Effector memory CD8-positive, alpha-beta T cell (primary cell): ENCODE measurements around the gene PDIA2.

ENCODE experiments used
- ATAC-seq: fragments of 150-1000 bp; cut with Tn5 transposase; replicated peaks from 2 replicates; pipeline ENCODE4 v1.10.0; 2021; ENCODE audit warnings: mild to moderate bottlenecking, moderate library complexity
- DNase-seq, 3 experiments: peaks; one replicate each; pipeline ENCODE4 v3.0.0; 2021
- H3K27ac Mint-ChIP-seq, 2 donors: one replicate each; pipeline ENCODE4 v1.8.0; 2022; ENCODE audit warnings: mild to moderate bottlenecking in 2 of 2, mixed read lengths in 2 of 2, moderate library complexity in 2 of 2
- H3K27me3 Mint-ChIP-seq, 2 donors: one replicate each; pipeline ENCODE4 v1.8.0; 2022; ENCODE audit warnings: mixed read lengths in 2 of 2
- H3K36me3 Mint-ChIP-seq: one replicate; pipeline ENCODE4 v1.8.0; 2022; ENCODE audit warnings: mild to moderate bottlenecking, moderate library complexity, mixed read lengths; ENCODE audit not compliant: insufficient read depth
- H3K4me1 Mint-ChIP-seq, 2 donors: one replicate each; pipeline ENCODE4 v1.8.0; 2022; ENCODE audit warnings: low read depth in 2 of 2, mixed read lengths in 2 of 2
- H3K4me3 Mint-ChIP-seq, 2 donors: one replicate each; pipeline ENCODE4 v1.8.0; 2022; ENCODE audit warnings: mild to moderate bottlenecking in 2 of 2, mixed read lengths in 2 of 2, moderate library complexity in 2 of 2
- H3K9me3 Mint-ChIP-seq, 2 donors: one replicate each; pipeline ENCODE4 v1.8.0; 2022; ENCODE audit warnings: mixed read lengths in 2 of 2

Gene PDIA2

GRCh38 chr16:280005-280460 is 2.9 kb upstream of the PDIA2 start:
- peaks cover 5% of the 10 kb centered on the region for H3K36me3 Mint-ChIP-seq
- H3K4me3 Mint-ChIP-seq, result no peak overlapping the region
- H3K27me3 Mint-ChIP-seq, result peaks cover 6 to 40% of the 10 kb centered on the region in 2 donors
- no peaks in the 10 kb centered on the region for H3K9me3 Mint-ChIP-seq
- H3K4me1 Mint-ChIP-seq, result peaks cover 7% of the 10 kb centered on the region in 2 donors
- DNase-seq, result no peak
- no peak overlapping the region for H3K27ac Mint-ChIP-seq
- ATAC-seq, result no peak

- peaks cover 5% of the 10 kb centered on the region for H3K36me3 Mint-ChIP-seq
- no peak for DNase-seq
- peaks cover 6 to 40% of the 10 kb centered on the region in 2 donors for H3K27me3 Mint-ChIP-seq
- H3K27ac Mint-ChIP-seq, result no peak within 1 kb of the TSS
- peak; percentile 30 for ATAC-seq
- no peaks in the 10 kb centered on the region for H3K9me3 Mint-ChIP-seq
- no peak within 1 kb of the TSS for H3K4me3 Mint-ChIP-seq
- H3K4me1 Mint-ChIP-seq, result peaks cover 7% of the 10 kb centered on the region in 2 donors
Measured at GRCh38 chr16:280552-280951, 2.4 kb upstream of the PDIA2 start, which contains the start of gene ARHGDIG. ARHGDIG (plus strand) TSS chr16:280591; CDS start chr16:280681, 90 bp downstream.

- peaks cover 4 to 40% of the 10 kb centered on the region in 2 donors for H3K27me3 Mint-ChIP-seq
- DNase-seq (no peak), ATAC-seq (no peak)
- H3K4me3 Mint-ChIP-seq, result peak overlapping the region in 1 of 2 donors; percentile 29
- peaks cover 7% of the 10 kb centered on the region in 2 donors for H3K4me1 Mint-ChIP-seq
- no peak overlapping the region for H3K27ac Mint-ChIP-seq
- no peaks in the 10 kb centered on the region for H3K9me3 Mint-ChIP-seq
- H3K36me3 Mint-ChIP-seq, result peaks cover 5% of the 10 kb centered on the region
Measured at GRCh38 chr16:280991-281659, 1.8 kb upstream of the PDIA2 start.

- Mint-ChIP-seq H3K36me3 (peaks cover 8% of the 10 kb centered on the region), H3K27me3 (peaks cover 0 to 33% of the 10 kb centered on the region in 2 donors), H3K9me3 (no peaks in the 10 kb centered on the region), H3K4me3 (peak overlapping the region in 1 of 2 donors; percentile 29), H3K27ac (no peak overlapping the region), H3K4me1 (peaks cover 5 to 7% of the 10 kb centered on the region in 2 donors)
- ATAC-seq (no peak), DNase-seq (no peak)
Measured at GRCh38 chr16:281660-282255, 1.2 kb upstream of the PDIA2 start.

- Mint-ChIP-seq H3K4me1 (peaks cover 5 to 7% of the 10 kb centered on the region in 2 donors), H3K36me3 (peaks cover 9% of the 10 kb centered on the region), H3K27me3 (peaks cover 0 to 26% of the 10 kb centered on the region in 2 donors), H3K27ac (no peak overlapping the region), H3K4me3 (no peak overlapping the region), H3K9me3 (no peaks in the 10 kb centered on the region)
- DNase-seq (no peak), ATAC-seq (no peak)
Measured at GRCh38 chr16:282491-282890, 473 bp upstream of the PDIA2 start.

GRCh38 chr16:284204-285120 is 1.5 kb downstream of the PDIA2 start:
- ATAC-seq, result no peak
- Mint-ChIP-seq H3K36me3 (peaks cover 21% of the 10 kb centered on the region), H3K9me3 (no peaks in the 10 kb centered on the region), H3K27ac (no peak overlapping the region), H3K27me3 (peaks cover 0 to 13% of the 10 kb centered on the region in 2 donors), H3K4me3 (no peak overlapping the region), H3K4me1 (peaks cover 0 to 2% of the 10 kb centered on the region in 2 donors)
- DNase-seq, result no peak

- Mint-ChIP-seq H3K27ac (no peak overlapping the region), H3K4me1 (peaks cover 0 to 2% of the 10 kb centered on the region in 2 donors), H3K9me3 (no peaks in the 10 kb centered on the region), H3K27me3 (peaks cover 0 to 11% of the 10 kb centered on the region in 2 donors), H3K36me3 (peaks cover 27% of the 10 kb centered on the region), H3K4me3 (no peak overlapping the region)
- DNase-seq (no peak), ATAC-seq (no peak)
Measured at GRCh38 chr16:285146-286055, 2.4 kb downstream of the PDIA2 start.

GRCh38 chr16:286491-287297 is 3.7 kb downstream of the PDIA2 start:
- Mint-ChIP-seq H3K9me3 (no peaks in the 10 kb centered on the region), H3K36me3 (peaks cover 40% of the 10 kb centered on the region), H3K4me3 (no peak overlapping the region), H3K4me1 (peaks cover 0 to under 1% of the 10 kb centered on the region in 2 donors), H3K27ac (no peak overlapping the region), H3K27me3 (peaks cover 0 to 5% of the 10 kb centered on the region in 2 donors)
- ATAC-seq (no peak), DNase-seq (no peak)

GRCh38 chr16:287298-287811 is 4.4 kb downstream of the PDIA2 start:
- no peak for ATAC-seq
- H3K27me3 Mint-ChIP-seq, result no peaks in the 10 kb centered on the region
- peaks cover 0 to 2% of the 10 kb centered on the region in 2 donors for H3K4me1 Mint-ChIP-seq
- DNase-seq, result no peak
- H3K36me3 Mint-ChIP-seq, result peaks cover 44% of the 10 kb centered on the region
- no peaks in the 10 kb centered on the region for H3K9me3 Mint-ChIP-seq
- H3K4me3 Mint-ChIP-seq, result no peak overlapping the region
- no peak overlapping the region for H3K27ac Mint-ChIP-seq

GRCh38 chr16:287981-288920 is 5.3 kb downstream of the PDIA2 start:
- Mint-ChIP-seq H3K4me1 (peaks cover 0 to 2% of the 10 kb centered on the region in 2 donors), H3K9me3 (no peaks in the 10 kb centered on the region), H3K4me3 (no peak overlapping the region), H3K36me3 (peaks cover 48% of the 10 kb centered on the region), H3K27me3 (no peaks in the 10 kb centered on the region), H3K27ac (no peak overlapping the region)
- DNase-seq (no peak), ATAC-seq (no peak)

GRCh38 chr16:289395-289997 is 6.5 kb downstream of the PDIA2 start:
- no peaks in the 10 kb centered on the region for H3K27me3 Mint-ChIP-seq
- DNase-seq, result no peak
- no peak overlapping the region for H3K4me3 Mint-ChIP-seq
- no peak overlapping the region for H3K27ac Mint-ChIP-seq
- peaks cover 60% of the 10 kb centered on the region for H3K36me3 Mint-ChIP-seq
- H3K4me1 Mint-ChIP-seq, result peaks cover 0 to 2% of the 10 kb centered on the region in 2 donors
- H3K9me3 Mint-ChIP-seq, result no peaks in the 10 kb centered on the region
- ATAC-seq, result no peak
